ENCODE results near the gene HS2ST1.

The HS2ST1 gene

GRCh38 chr1:87131809-87132283 is 217.4 kb downstream of the HS2ST1 start:
- TF ChIP-seq CTCF (conservative IDR thresholded peaks at IDR 0.05; ENCODE audit: low read depth, low read length): peak; percentile 92
- DNase-seq (ENCODE audit: low read depth): peak; percentile 84
- H3K4me3 ChIP-seq (ENCODE audit: low read depth, low read length): peak overlapping the region; percentile 54

- no peak for TF ChIP-seq CTCF (conservative IDR thresholded peaks at IDR 0.05; ENCODE audit: low read depth, low read length)
Measured at GRCh38 chr1:87132284-87132870, 217.9 kb downstream of the HS2ST1 start.

GRCh38 chr1:87134061-87134460 is 219.6 kb downstream of the HS2ST1 start:
- no peak for DNase-seq (ENCODE audit: low read depth)
- TF ChIP-seq CTCF (conservative IDR thresholded peaks at IDR 0.05; ENCODE audit: low read depth, low read length): no peak

More at GRCh38 chr1:87132284-87132870, 217.9 kb downstream of the HS2ST1 start:
- H3K4me3 ChIP-seq (ENCODE audit: low read depth, low read length): peak overlapping the region; percentile 54
- no peak for DNase-seq (ENCODE audit: low read depth)

GRCh38 chr1:87134625-87135328 is 220.3 kb downstream of the HS2ST1 start:
- no peak for TF ChIP-seq CTCF (conservative IDR thresholded peaks at IDR 0.05; ENCODE audit: low read depth, low read length)
- no peak overlapping the region for H3K4me3 ChIP-seq (ENCODE audit: low read depth, low read length)
- DNase-seq (ENCODE audit: low read depth): no peak

More at GRCh38 chr1:87134061-87134460, 219.6 kb downstream of the HS2ST1 start:
- H3K4me3 ChIP-seq (ENCODE audit: low read depth, low read length): no peak overlapping the region

- no peak for DNase-seq (ENCODE audit: low read depth)
- H3K4me3 ChIP-seq (ENCODE audit: low read depth, low read length): no peak overlapping the region
- no peak for TF ChIP-seq CTCF (conservative IDR thresholded peaks at IDR 0.05; ENCODE audit: low read depth, low read length)
Measured at GRCh38 chr1:87135329-87135712, 220.9 kb downstream of the HS2ST1 start.

GRCh38 chr1:87136607-87137341 is 222.3 kb downstream of the HS2ST1 start:
- no peak for TF ChIP-seq CTCF (conservative IDR thresholded peaks at IDR 0.05; ENCODE audit: low read depth, low read length)
- DNase-seq (ENCODE audit: low read depth): no peak
- no peak overlapping the region for H3K4me3 ChIP-seq (ENCODE audit: low read depth, low read length)
